Lung (tissue), 12 donors: ENCODE results near the gene ANXA7. TPM values are rescaled to one million over a fixed set of nuclear protein-coding genes. Genes with fewer than 3 reads are reported as not detected.

ENCODE experiments used
- ATAC-seq: fragments of 200-7000 bp; cut with Tn5 transposase; one replicate; pipeline ENCODE4 v1.9.1; 2020; ENCODE audit warnings: moderate number of reproducible peaks; ENCODE audit not compliant: insufficient read depth, low FRiP score
- DNase-seq, 3 donors: peaks; one replicate each; pipeline ENCODE4 v3.0.0-alpha.2; 2013 to 2017
- H3K27ac ChIP-seq, 2 donors: one replicate each; pipeline ENCODE4 v1.5.1; 2013; ENCODE audit warnings: mild to moderate bottlenecking in 2 of 2, moderate library complexity in 2 of 2, control low read depth in 1 of 2, inconsistent platforms in 1 of 2, low read depth in 1 of 2, low read length in 1 of 2
- H3K27me3 ChIP-seq, 3 donors: one replicate each; pipeline ENCODE4 v1.5.1; 2013; ENCODE audit warnings: low read length in 2 of 3; ENCODE audit not compliant: control insufficient read depth in 3 of 3, insufficient read depth in 3 of 3
- H3K36me3 ChIP-seq, 4 donors: one replicate each; pipeline ENCODE4 v1.5.1; 2013; ENCODE audit warnings: low read length in 4 of 4, mild to moderate bottlenecking in 1 of 4, moderate library complexity in 1 of 4; ENCODE audit not compliant: control insufficient read depth in 4 of 4, insufficient read depth in 4 of 4
- H3K4me1 ChIP-seq, 5 donors: one replicate each; pipeline ENCODE4 v1.5.1; 2013; ENCODE audit warnings: low read length in 5 of 5, mild to moderate bottlenecking in 2 of 5, moderate library complexity in 1 of 5; ENCODE audit not compliant: control insufficient read depth in 5 of 5, insufficient read depth in 5 of 5
- H3K4me3 ChIP-seq: one replicate; pipeline ENCODE4 v1.5.1; 2013; ENCODE audit warnings: mild to moderate bottlenecking, control low read depth, moderate library complexity
- H3K9ac ChIP-seq, 2 donors: one replicate each; pipeline ENCODE4 v1.5.1; 2013; ENCODE audit warnings: low read length in 2 of 2, control low read depth in 1 of 2; ENCODE audit not compliant: insufficient read depth in 1 of 2
- H3K9me3 ChIP-seq, 4 donors: one replicate each; pipeline ENCODE4 v1.5.1; 2013; ENCODE audit warnings: low read length in 3 of 4, mild to moderate bottlenecking in 1 of 4, moderate library complexity in 1 of 4; ENCODE audit not compliant: control insufficient read depth in 4 of 4, insufficient read depth in 3 of 4
- WGBS, 2 donors: extraction: QIAGEN DNeasy Blood & Tissue Kit; methylation state at CpG; one replicate each; pipeline ENCODE4 v1.1.7; 2013; 5-methylcytosine and 5-hydroxymethylcytosine counted together
- polyA plus RNA-seq, 2 donors: library from polyadenylated mRNA; stranded (reverse); fragments of 200-250 nt; gene quantifications; one replicate each; pipeline ENCODE4 v1.2.1, GENCODE V29; 2013
- total RNA-seq, 2 donors: library from RNA; depleted of rRNA in 1 of 2; stranded (reverse); fragments of >200 nt in 1 of 2; gene quantifications; one replicate each; pipeline ENCODE4 v1.2.1, GENCODE V29; 2014 to 2021
- TF ChIP-seq, protein P1 (sequence below): IDR thresholded peaks from 2 replicates; pipeline ENCODE4 v1.5.1; 2012; ENCODE audit warnings: mild to moderate bottlenecking; ENCODE audit errors: control extremely low read depth, extremely low read depth
- donor health status: control.
- donor health status: control.
- donor health status: Bipolar disorder and iron deficiency.
- donor health status: healthy.
- donor health status: DM: yes; HTN: yes; CAD: no.

Gene ANXA7
- total and polyA plus RNA-seq, 4 donors = 59.3 to 134 (median 99.0) TPM

DNA sequence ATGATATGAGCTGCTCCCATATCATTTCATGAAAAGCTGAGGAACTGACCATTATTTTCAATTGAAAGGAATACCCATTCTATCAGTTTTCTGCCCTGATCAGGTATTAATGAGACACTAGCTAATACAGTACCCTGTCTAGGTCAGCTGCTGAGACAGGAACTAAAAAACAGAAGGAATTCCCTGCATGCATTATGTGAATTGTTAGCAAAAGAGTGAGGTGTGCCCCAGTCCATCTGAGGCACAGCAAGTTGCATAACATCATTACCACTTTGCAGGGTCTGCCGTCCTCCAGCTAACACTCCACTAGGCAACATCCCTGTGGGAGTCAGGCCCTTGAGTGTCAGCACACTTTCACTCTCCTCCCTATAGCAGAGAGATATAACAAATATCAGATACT, 30.6 kb upstream of the ANXA7 start:
- ATAC-seq = no peak
- H3K27ac ChIP-seq = no peak overlapping the region
- TF ChIP-seq, protein P1, sequence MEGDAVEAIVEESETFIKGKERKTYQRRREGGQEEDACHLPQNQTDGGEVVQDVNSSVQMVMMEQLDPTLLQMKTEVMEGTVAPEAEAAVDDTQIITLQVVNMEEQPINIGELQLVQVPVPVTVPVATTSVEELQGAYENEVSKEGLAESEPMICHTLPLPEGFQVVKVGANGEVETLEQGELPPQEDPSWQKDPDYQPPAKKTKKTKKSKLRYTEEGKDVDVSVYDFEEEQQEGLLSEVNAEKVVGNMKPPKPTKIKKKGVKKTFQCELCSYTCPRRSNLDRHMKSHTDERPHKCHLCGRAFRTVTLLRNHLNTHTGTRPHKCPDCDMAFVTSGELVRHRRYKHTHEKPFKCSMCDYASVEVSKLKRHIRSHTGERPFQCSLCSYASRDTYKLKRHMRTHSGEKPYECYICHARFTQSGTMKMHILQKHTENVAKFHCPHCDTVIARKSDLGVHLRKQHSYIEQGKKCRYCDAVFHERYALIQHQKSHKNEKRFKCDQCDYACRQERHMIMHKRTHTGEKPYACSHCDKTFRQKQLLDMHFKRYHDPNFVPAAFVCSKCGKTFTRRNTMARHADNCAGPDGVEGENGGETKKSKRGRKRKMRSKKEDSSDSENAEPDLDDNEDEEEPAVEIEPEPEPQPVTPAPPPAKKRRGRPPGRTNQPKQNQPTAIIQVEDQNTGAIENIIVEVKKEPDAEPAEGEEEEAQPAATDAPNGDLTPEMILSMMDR = no peak
- H3K9ac ChIP-seq = no peak overlapping the region
- no peaks in the 10 kb centered on the region for H3K9me3 ChIP-seq
- peaks cover 0 to 2% (median 0%) of the 10 kb centered on the region in 5 donors for H3K4me1 ChIP-seq
- H3K36me3 ChIP-seq = peaks cover 4 to 22% (median 12%) of the 10 kb centered on the region in 4 donors
- H3K4me3 ChIP-seq = no peak overlapping the region
- H3K27me3 ChIP-seq = no peaks in the 10 kb centered on the region
- DNase-seq = no peak
- 37 to 80% methylated on average over 1 of the region's 1 CpG for WGBS, 2 donors

DNA sequence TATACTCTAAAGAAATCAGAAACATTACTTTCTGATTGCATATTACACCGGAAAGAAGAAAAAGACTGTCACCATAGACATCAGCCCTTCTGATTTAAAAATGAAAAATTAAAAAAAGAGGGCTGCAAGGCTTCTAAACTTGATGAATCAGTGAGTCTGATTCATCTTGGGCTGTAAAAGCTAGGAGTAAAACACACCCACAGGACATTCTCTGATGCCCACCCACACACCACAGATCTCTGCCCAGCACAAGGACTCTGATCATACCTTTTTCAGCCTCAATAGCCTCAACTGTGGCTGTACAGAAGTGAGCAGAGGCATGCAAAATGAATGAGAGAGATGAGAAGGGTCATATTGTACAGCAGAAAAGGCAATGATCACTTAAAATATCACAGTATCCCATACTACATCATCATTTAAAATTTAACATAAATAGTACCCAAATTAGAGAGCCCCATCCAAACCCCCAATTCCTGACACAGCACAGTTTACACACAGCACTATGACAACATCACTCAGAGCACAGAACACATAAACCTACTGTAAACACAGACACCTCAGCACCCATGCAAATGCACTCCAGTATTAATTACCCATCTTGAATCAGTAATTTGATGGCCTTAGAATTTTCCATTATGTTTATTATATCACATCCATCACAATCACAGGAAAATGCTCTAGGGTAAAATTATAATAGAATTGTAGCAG, 25.9 kb upstream of the ANXA7 start:
- H3K4me3 ChIP-seq = no peak overlapping the region
- H3K4me1 ChIP-seq = no peaks in the 10 kb centered on the region
- WGBS, 2 donors = 96 to 97% methylated on average over 1 of the region's 1 CpG
- no peaks in the 10 kb centered on the region for H3K27me3 ChIP-seq
- H3K27ac ChIP-seq = no peak overlapping the region
- H3K36me3 ChIP-seq = peaks cover 8 to 20% (median 12%) of the 10 kb centered on the region in 4 donors
- no peaks in the 10 kb centered on the region for H3K9me3 ChIP-seq
- DNase-seq (no peak), ATAC-seq (no peak)
- H3K9ac ChIP-seq = no peak overlapping the region
- TF ChIP-seq, protein P1 = no peak

DNA sequence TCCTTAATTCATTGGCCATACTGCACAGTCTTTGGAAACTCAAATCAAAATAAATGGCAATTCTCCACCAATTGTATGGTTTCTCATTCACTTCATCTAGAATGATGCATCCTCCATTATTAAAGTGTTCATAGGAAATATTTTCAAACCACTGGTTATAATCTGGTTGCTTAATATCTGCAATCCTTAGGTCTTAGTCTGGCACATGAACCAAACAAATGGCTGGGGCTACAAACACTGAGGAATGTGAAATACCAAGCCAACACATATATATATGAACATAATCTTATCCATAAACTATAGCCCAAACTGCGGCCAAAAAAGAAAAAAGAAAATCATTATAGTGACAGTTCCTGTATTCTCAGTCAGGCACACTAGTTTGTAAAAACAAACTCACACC, 25.2 kb upstream of the ANXA7 start:
- H3K4me1 ChIP-seq = no peaks in the 10 kb centered on the region
- H3K9me3 ChIP-seq = no peaks in the 10 kb centered on the region
- peaks cover 7 to 16% (median 11%) of the 10 kb centered on the region in 4 donors for H3K36me3 ChIP-seq
- TF ChIP-seq, protein P1 = no peak
- H3K27ac ChIP-seq = no peak overlapping the region
- H3K4me3 ChIP-seq = no peak overlapping the region
- no peak overlapping the region for H3K9ac ChIP-seq
- no peaks in the 10 kb centered on the region for H3K27me3 ChIP-seq
- no peak for DNase-seq
- 95 to 100% methylated on average over 1 of the region's 1 CpG for WGBS, 2 donors
- no peak for ATAC-seq

DNA sequence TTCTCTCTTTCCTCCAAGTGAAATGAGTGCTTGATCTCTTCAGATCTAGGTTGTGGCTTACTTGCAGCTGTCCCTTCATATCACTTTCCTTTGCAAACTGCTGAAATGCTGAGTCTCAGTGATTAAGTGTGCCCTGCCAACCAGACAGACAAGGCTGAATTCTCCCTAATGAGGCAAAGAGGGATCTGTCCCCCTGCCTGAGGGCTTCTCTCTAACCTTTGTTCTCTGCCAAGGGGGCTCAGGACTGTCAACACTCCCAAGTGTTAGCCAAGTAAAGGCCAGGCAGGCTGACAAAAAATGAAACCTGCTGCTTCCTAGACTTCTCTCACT, 19.6 kb upstream of the ANXA7 start, which contains the start of gene MSS51:
Gene MSS51, minus strand, starts transcription at position 24 of the 330 bp plus-strand sequence. CDS start 5,277 bp downstream, outside the sequence.
- ATAC-seq = no peak
- H3K9me3 ChIP-seq = no peaks in the 10 kb centered on the region
- DNase-seq = peak in 2 of 3 donors; percentile 5 to 23
- H3K36me3 ChIP-seq = peaks cover 7 to 10% (median 8%) of the 10 kb centered on the region in 4 donors
- H3K4me1 ChIP-seq = peaks cover 0 to 9% (median 0%) of the 10 kb centered on the region in 5 donors
- TF ChIP-seq, protein P1 = no peak
- no peak within 1 kb of the TSS for H3K9ac ChIP-seq
- H3K27me3 ChIP-seq = no peaks in the 10 kb centered on the region
- H3K4me3 ChIP-seq = no peak within 1 kb of the TSS
- peak within 1 kb of the TSS in 1 of 2 donors; percentile 21 for H3K27ac ChIP-seq
